Measurements from ENCODE around the gene CNOT4. TPM values are rescaled to one million over a fixed set of nuclear protein-coding genes. Genes with fewer than 3 reads are reported as not detected.

Gene CNOT4
- 10 to 100 TPM; 16.9 to 19.7 TPM for total RNA-seq

GRCh38 chr7:135509839-135510591 is at the start of gene CNOT4:
Gene CNOT4 (minus strand): TSS chr7:135510102. CDS start chr7:135438331, 71,771 bp downstream.
- ChIA-PET CTCF (interaction anchor here (1.3 to 1.7 kb wide), 2 partner anchors 10 to 229 kb away, joined by 3 to 4 read pairs; no protein-coding TSS in a partner anchor), POLR2A (no interaction called here)

- CTCF ChIA-PET = interaction anchor here (1.1 kb wide), 1 partner anchor 145 kb away, joined by 3 read pairs; no protein-coding TSS in a partner anchor
- POLR2A ChIA-PET = no interaction called here
Observed at GRCh38 chr7:135558881-135559280, 49.0 kb upstream of the CNOT4 start.

- ChIA-PET CTCF (interaction anchor here (0.8 to 1.1 kb wide), 4 partner anchors 13 to 277 kb away, joined by 3 read pairs; no protein-coding TSS in a partner anchor), POLR2A (no interaction called here)
Observed at GRCh38 chr7:135558337-135558767, 48.5 kb upstream of the CNOT4 start.

- CTCF ChIA-PET = interaction anchor here (0.8 to 1.1 kb wide), 4 partner anchors 13 to 276 kb away, joined by 3 read pairs; no protein-coding TSS in a partner anchor
Observed at GRCh38 chr7:135557455-135558336, 47.8 kb upstream of the CNOT4 start, which contains the start of gene NUP205. Gene NUP205 (plus strand): TSS chr7:135557917. CDS start chr7:135557945, 28 bp downstream.

GRCh38 chr7:135553346-135553745 is 43.4 kb upstream of the CNOT4 start:
- CTCF ChIA-PET = no interaction called here
- POLR2A ChIA-PET = no interaction called here

More at GRCh38 chr7:135557455-135558336, 47.8 kb upstream of the CNOT4 start, which contains the start of gene NUP205:
- POLR2A ChIA-PET = no interaction called here

GRCh38 chr7:135552148-135552547 is 42.2 kb upstream of the CNOT4 start:
- ChIA-PET CTCF (interaction anchor here (1.0 kb wide), 1 partner anchor 276 kb away, joined by 3 read pairs; no protein-coding TSS in a partner anchor), POLR2A (no interaction called here)

GRCh38 chr7:135550196-135550595 is 40.3 kb upstream of the CNOT4 start:
- POLR2A ChIA-PET = no interaction called here
- CTCF ChIA-PET = interaction anchor here (1.4 kb wide), 1 partner anchor 276 kb away, joined by 3 read pairs; no protein-coding TSS in a partner anchor

- CTCF ChIA-PET = no interaction called here
- POLR2A ChIA-PET = no interaction called here
Observed at GRCh38 chr7:135541029-135541428, 31.1 kb upstream of the CNOT4 start.

- POLR2A ChIA-PET = no interaction called here
- CTCF ChIA-PET = interaction anchor here (1.0 kb wide), 1 partner anchor 28 kb away, joined by 3 read pairs; no protein-coding TSS in a partner anchor
Observed at GRCh38 chr7:135539629-135540028, 29.7 kb upstream of the CNOT4 start.

GRCh38 chr7:135538376-135538775 is 28.5 kb upstream of the CNOT4 start:
- ChIA-PET CTCF (no interaction called here), POLR2A (no interaction called here)

- POLR2A ChIA-PET = interaction anchor here (1.1 kb wide), 1 partner anchor 15 kb away, joined by 3 read pairs; no protein-coding TSS in a partner anchor
- CTCF ChIA-PET = no interaction called here
Observed at GRCh38 chr7:135537905-135538304, 28.0 kb upstream of the CNOT4 start.

- ChIA-PET POLR2A (interaction anchor here (1.1 kb wide), 1 partner anchor 14 kb away, joined by 3 read pairs; no protein-coding TSS in a partner anchor), CTCF (no interaction called here)
Observed at GRCh38 chr7:135537453-135537852, 27.6 kb upstream of the CNOT4 start.

- ChIA-PET POLR2A (no interaction called here), CTCF (interaction anchor here (0.7 kb wide), 1 partner anchor 10 kb away, joined by 4 read pairs; no protein-coding TSS in a partner anchor)
Observed at GRCh38 chr7:135536150-135536549, 26.2 kb upstream of the CNOT4 start.

GRCh38 chr7:135527025-135527424 is 17.1 kb upstream of the CNOT4 start:
- POLR2A ChIA-PET = no interaction called here
- CTCF ChIA-PET = no interaction called here

GRCh38 chr7:135525426-135525825 is 15.5 kb upstream of the CNOT4 start:
- ChIA-PET CTCF (interaction anchor here (0.7 kb wide), 1 partner anchor 275 kb away, joined by 4 read pairs; no protein-coding TSS in a partner anchor), POLR2A (no interaction called here)

- ChIA-PET POLR2A (interaction anchor here (1.0 kb wide), 1 partner anchor 14 kb away, joined by 3 read pairs; no protein-coding TSS in a partner anchor), CTCF (interaction anchor here (0.8 kb wide), 1 partner anchor 12 kb away, joined by 3 read pairs; no protein-coding TSS in a partner anchor)
Observed at GRCh38 chr7:135523146-135523545, 13.2 kb upstream of the CNOT4 start.

- ChIA-PET POLR2A (no interaction called here), CTCF (interaction anchor here (0.8 kb wide), 1 partner anchor 11 kb away, joined by 3 read pairs; no protein-coding TSS in a partner anchor)
Observed at GRCh38 chr7:135522509-135522908, 12.6 kb upstream of the CNOT4 start.

GRCh38 chr7:135519871-135520270 is 10.0 kb upstream of the CNOT4 start:
- CTCF ChIA-PET = no interaction called here
- POLR2A ChIA-PET = no interaction called here

- CTCF ChIA-PET = interaction anchor here (0.7 kb wide), 2 partner anchors 12 to 66 kb away, joined by 3 to 5 read pairs; no protein-coding TSS in a partner anchor
Observed at GRCh38 chr7:135519233-135519688, 9.4 kb upstream of the CNOT4 start.

More at GRCh38 chr7:135519233-135519688, 9.4 kb upstream of the CNOT4 start:
- POLR2A ChIA-PET = no interaction called here
